ENCODE results near the gene ECHS1. TPM values are rescaled to one million over a fixed set of nuclear protein-coding genes. Genes with fewer than 3 reads are reported as not detected.

ECHS1 gene
- total and polyA plus RNA-seq, 2 donors (not counting 1 experiment from before 2014, with no cell fraction given) = 19.3 to 29.5 TPM

DNA sequence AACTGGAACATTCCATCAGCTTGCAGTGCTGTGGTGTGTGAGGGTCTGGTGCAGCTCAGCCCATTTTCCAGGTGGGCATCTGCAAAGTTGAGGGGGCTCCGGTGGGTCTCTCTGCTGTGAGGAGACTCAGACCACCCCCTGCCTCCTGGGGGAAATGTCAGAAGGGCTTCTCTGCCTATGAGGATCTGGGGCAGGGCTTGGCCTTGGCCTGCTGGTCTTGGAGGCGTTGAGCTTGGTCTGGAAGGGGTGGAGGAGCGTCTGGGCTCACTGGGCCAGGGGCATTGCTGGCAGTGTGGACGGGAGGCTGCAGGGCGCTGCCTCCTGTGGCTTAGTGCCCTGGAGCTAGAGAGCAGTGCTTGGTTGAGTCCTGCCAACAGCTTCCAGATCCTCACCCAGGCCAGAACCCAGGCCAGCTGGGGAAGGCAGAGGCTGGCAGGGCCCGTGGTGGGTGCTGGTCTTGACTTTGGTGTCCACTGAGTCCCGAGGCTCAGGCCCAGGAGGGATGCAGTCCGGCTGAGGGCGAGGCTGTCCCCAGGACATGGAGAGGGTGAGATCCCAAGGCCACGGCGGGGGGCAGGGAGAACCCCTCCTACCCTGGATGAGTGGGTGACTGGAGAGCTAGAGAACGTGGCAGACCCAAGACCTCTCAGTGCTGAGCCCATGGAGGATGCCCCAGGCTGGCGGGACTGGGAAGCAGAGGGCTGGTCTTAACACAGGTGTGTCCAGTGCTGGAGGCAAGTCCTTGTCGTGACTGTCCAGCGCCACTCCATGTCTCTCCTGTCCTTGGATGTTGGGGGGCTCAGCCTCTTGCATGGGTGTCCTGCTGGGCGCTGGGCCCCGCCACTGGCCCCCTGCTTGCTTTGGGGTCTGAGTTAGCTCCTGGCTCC is 48.4 kb upstream of the ECHS1 start:
- CTCF ChIA-PET = interaction anchor here (1.2 kb wide), 1 partner anchor 92 kb away, joined by 4 read pairs; no protein-coding TSS in a partner anchor
- Histone ChIP-seq H3K36me3 (replicated peaks in 1 of 2; ENCODE audit: control extremely low read depth in 1 of 2, control insufficient read depth in 1 of 2, extremely low read depth in 1 of 2, insufficient read depth in 2 of 2, low read length in 1 of 2) (peaks cover 0 to 9% of the 10 kb centered on the region in 2 experiments), H3K9me3 (ENCODE audit: control extremely low read depth in 1 of 3, control insufficient read depth in 2 of 3, insufficient read depth in 1 of 3, low read length in 2 of 3) (no peaks in the 10 kb centered on the region), H3K27me3 (replicated peaks in 1 of 4; ENCODE audit: control extremely low read depth in 1 of 4, control insufficient read depth in 3 of 4, insufficient read depth in 4 of 4, low read length in 3 of 4) (peaks cover 0 to 4% (median 2%) of the 10 kb centered on the region in 4 experiments), H3K79me2 (ENCODE audit: control insufficient read depth, insufficient read depth, low read length) (peaks cover 20% of the 10 kb centered on the region), H2AFZ (ENCODE audit: insufficient read depth, low read depth, low read length, poor library complexity, severe bottlenecking) (no peak overlapping the region), H3K4me2 (replicated peaks; ENCODE audit: low read depth, low read length, poor library complexity, severe bottlenecking) (no peak overlapping the region), H3K4me3 (ENCODE audit: control extremely low read depth in 1 of 5, extremely low read depth in 1 of 5, insufficient read depth in 1 of 5, low read depth in 2 of 5, low read length in 4 of 5) (no peak overlapping the region), H4K20me1 (ENCODE audit: control insufficient read depth, insufficient read depth, low read length, poor library complexity, severe bottlenecking) (peaks cover 37% of the 10 kb centered on the region), H3K9ac (ENCODE audit: low read length) (no peak overlapping the region), H3K4me1 (ENCODE audit: control insufficient read depth in 2 of 2, insufficient read depth in 2 of 2, low read length in 2 of 2) (peaks cover 2 to 5% of the 10 kb centered on the region in 2 donors), H3K27ac (ENCODE audit: low read length in 2 of 2) (no peak overlapping the region)
- 92% methylated on average over 16 of the region's 17 CpGs for WGBS (ENCODE audit: insufficient coverage)
- Mint-ChIP-seq H3K4me3 (no peak overlapping the region), H3K27me3 (no peaks in the 10 kb centered on the region), H3K4me1 (peaks cover 6% of the 10 kb centered on the region), H3K27ac (no peak overlapping the region), H3K9me3 (ENCODE audit: insufficient read depth) (no peaks in the 10 kb centered on the region)
- POLR2A ChIA-PET = no interaction called here
- DNase-seq (no peak), ATAC-seq (ENCODE audit: low read depth) (no peak)
- intact Hi-C loops (cut with micrococcal nuclease) = no loop called here
- TF ChIP-seq CTCF (IDR thresholded peaks at IDR 0.05) = no peak
- TF ChIP-seq EZH2 (IDR thresholded peaks at IDR 0.05; ENCODE audit: borderline replicate concordance, insufficient read depth, low read depth, low read length, poor library complexity, severe bottlenecking) = no peak

GRCh38 chr10:133420579-133420978 is 47.4 kb upstream of the ECHS1 start:
- Mint-ChIP-seq H3K4me3 (no peak overlapping the region), H3K9me3 (ENCODE audit: insufficient read depth) (no peaks in the 10 kb centered on the region), H3K27me3 (no peaks in the 10 kb centered on the region), H3K4me1 (peaks cover 6% of the 10 kb centered on the region), H3K27ac (no peak overlapping the region)
- TF ChIP-seq EZH2 (IDR thresholded peaks at IDR 0.05; ENCODE audit: borderline replicate concordance, insufficient read depth, low read depth, low read length, poor library complexity, severe bottlenecking) (no peak), CTCF (IDR thresholded peaks at IDR 0.05) (no peak)
- Histone ChIP-seq H3K36me3 (replicated peaks in 1 of 2; ENCODE audit: control extremely low read depth in 1 of 2, control insufficient read depth in 1 of 2, extremely low read depth in 1 of 2, insufficient read depth in 2 of 2, low read length in 1 of 2) (peaks cover 3 to 11% of the 10 kb centered on the region in 2 experiments), H3K4me3 (ENCODE audit: control extremely low read depth in 1 of 5, extremely low read depth in 1 of 5, insufficient read depth in 1 of 5, low read depth in 2 of 5, low read length in 4 of 5) (no peak overlapping the region), H3K9me3 (ENCODE audit: control extremely low read depth in 1 of 3, control insufficient read depth in 2 of 3, insufficient read depth in 1 of 3, low read length in 2 of 3) (no peaks in the 10 kb centered on the region), H3K4me2 (replicated peaks; ENCODE audit: low read depth, low read length, poor library complexity, severe bottlenecking) (no peak overlapping the region), H2AFZ (ENCODE audit: insufficient read depth, low read depth, low read length, poor library complexity, severe bottlenecking) (no peak overlapping the region), H4K20me1 (ENCODE audit: control insufficient read depth, insufficient read depth, low read length, poor library complexity, severe bottlenecking) (peaks cover 42% of the 10 kb centered on the region), H3K79me2 (ENCODE audit: control insufficient read depth, insufficient read depth, low read length) (peaks cover 25% of the 10 kb centered on the region), H3K9ac (ENCODE audit: low read length) (no peak overlapping the region), H3K4me1 (ENCODE audit: control insufficient read depth in 2 of 2, insufficient read depth in 2 of 2, low read length in 2 of 2) (peaks cover 2 to 5% of the 10 kb centered on the region in 2 donors), H3K27ac (ENCODE audit: low read length in 2 of 2) (no peak overlapping the region), H3K27me3 (replicated peaks in 1 of 4; ENCODE audit: control extremely low read depth in 1 of 4, control insufficient read depth in 3 of 4, insufficient read depth in 4 of 4, low read length in 3 of 4) (peaks cover 0 to 4% (median 2%) of the 10 kb centered on the region in 4 experiments)
- ChIA-PET CTCF (no interaction called here), POLR2A (no interaction called here)
- ATAC-seq (ENCODE audit: low read depth) (no peak), DNase-seq (no peak)
- intact Hi-C loops (cut with micrococcal nuclease) = no loop called here
- WGBS (ENCODE audit: insufficient coverage) = 78% methylated on average over 5 of the region's 6 CpGs

All from B cell (primary cell).